Stomach smooth muscle (tissue), 2 donors: Measurements from ENCODE around the gene PPP2R2C.

Experiments used
- H3K27ac ChIP-seq: one replicate; pipeline ENCODE4 v1.7.0; 2013; ENCODE audit warnings: mild to moderate bottlenecking, low read length, inconsistent platforms
- H3K27me3 ChIP-seq, 2 donors: one replicate each; pipeline ENCODE4 v1.7.0; 2013; ENCODE audit warnings: low read length in 2 of 2; ENCODE audit not compliant: insufficient read depth in 2 of 2, control insufficient read depth in 1 of 2
- H3K36me3 ChIP-seq, 2 donors: one replicate each; pipeline ENCODE4 v1.7.0; 2013; ENCODE audit warnings: low read length in 2 of 2; ENCODE audit not compliant: control insufficient read depth in 2 of 2, insufficient read depth in 2 of 2
- H3K4me1 ChIP-seq: one replicate; pipeline ENCODE4 v1.7.0; 2013; ENCODE audit warnings: low read length; ENCODE audit not compliant: control insufficient read depth, insufficient read depth
- H3K4me3 ChIP-seq, 2 donors: one replicate each; pipeline ENCODE4 v1.7.0; 2013; ENCODE audit warnings: low read length in 2 of 2
- H3K9ac ChIP-seq, 2 donors: one replicate each; pipeline ENCODE4 v1.7.0; 2013; ENCODE audit warnings: low read length in 2 of 2, mild to moderate bottlenecking in 1 of 2
- H3K9me3 ChIP-seq, 2 donors: one replicate each; pipeline ENCODE4 v1.7.0; 2013; ENCODE audit warnings: low read length in 2 of 2; ENCODE audit not compliant: control insufficient read depth in 2 of 2
- donor health status: healthy.
- donor health status: Pancreatic carcinoma.

PPP2R2C gene

GRCh38 chr4:6447672-6448171 is 24.7 kb downstream of the PPP2R2C start:
- no peaks in the 10 kb centered on the region for H3K9me3 ChIP-seq
- H3K27me3 ChIP-seq = peaks cover 14 to 25% of the 10 kb centered on the region in 2 donors
- H3K36me3 ChIP-seq = no peaks in the 10 kb centered on the region
- no peak overlapping the region for H3K27ac ChIP-seq
- H3K4me3 ChIP-seq = no peak overlapping the region
- peaks cover 2% of the 10 kb centered on the region for H3K4me1 ChIP-seq
- no peak overlapping the region for H3K9ac ChIP-seq

- Histone ChIP-seq H3K27me3 (peaks cover 12 to 21% of the 10 kb centered on the region in 2 donors), H3K9me3 (no peaks in the 10 kb centered on the region), H3K27ac (no peak overlapping the region), H3K36me3 (no peaks in the 10 kb centered on the region), H3K9ac (no peak overlapping the region), H3K4me1 (peaks cover 2% of the 10 kb centered on the region), H3K4me3 (no peak overlapping the region)
These were observed 25.6 kb downstream of the PPP2R2C start for GRCh38 chr4:6446538-6447451.

GRCh38 chr4:6446130-6446482 is 26.3 kb downstream of the PPP2R2C start:
- no peak overlapping the region for H3K4me3 ChIP-seq
- H3K9me3 ChIP-seq = no peaks in the 10 kb centered on the region
- peaks cover 12 to 21% of the 10 kb centered on the region in 2 donors for H3K27me3 ChIP-seq
- no peak overlapping the region for H3K9ac ChIP-seq
- no peaks in the 10 kb centered on the region for H3K36me3 ChIP-seq
- H3K4me1 ChIP-seq = peaks cover 2% of the 10 kb centered on the region
- no peak overlapping the region for H3K27ac ChIP-seq

GRCh38 chr4:6445403-6446129 is 26.8 kb downstream of the PPP2R2C start:
- H3K27ac ChIP-seq = no peak overlapping the region
- H3K9me3 ChIP-seq = no peaks in the 10 kb centered on the region
- peaks cover 2% of the 10 kb centered on the region for H3K4me1 ChIP-seq
- H3K9ac ChIP-seq = no peak overlapping the region
- peaks cover 12 to 21% of the 10 kb centered on the region in 2 donors for H3K27me3 ChIP-seq
- H3K36me3 ChIP-seq = no peaks in the 10 kb centered on the region
- no peak overlapping the region for H3K4me3 ChIP-seq

GRCh38 chr4:6444582-6444981 is 27.8 kb downstream of the PPP2R2C start:
- no peaks in the 10 kb centered on the region for H3K9me3 ChIP-seq
- H3K9ac ChIP-seq = no peak overlapping the region
- H3K4me3 ChIP-seq = no peak overlapping the region
- peaks cover 12 to 21% of the 10 kb centered on the region in 2 donors for H3K27me3 ChIP-seq
- H3K27ac ChIP-seq = no peak overlapping the region
- H3K4me1 ChIP-seq = peaks cover 2% of the 10 kb centered on the region
- H3K36me3 ChIP-seq = no peaks in the 10 kb centered on the region

GRCh38 chr4:6443035-6444023 is 29.1 kb downstream of the PPP2R2C start:
- no peak overlapping the region for H3K4me3 ChIP-seq
- H3K27me3 ChIP-seq = peaks cover 12 to 21% of the 10 kb centered on the region in 2 donors
- no peaks in the 10 kb centered on the region for H3K36me3 ChIP-seq
- no peak overlapping the region for H3K9ac ChIP-seq
- no peaks in the 10 kb centered on the region for H3K9me3 ChIP-seq
- peaks cover 2% of the 10 kb centered on the region for H3K4me1 ChIP-seq
- H3K27ac ChIP-seq = no peak overlapping the region

GRCh38 chr4:6442555-6442954 is 29.9 kb downstream of the PPP2R2C start:
- Histone ChIP-seq H3K27ac (no peak overlapping the region), H3K4me1 (peaks cover 2% of the 10 kb centered on the region)

GRCh38 chr4:6441758-6442157 is 30.7 kb downstream of the PPP2R2C start:
- H3K9ac ChIP-seq = no peak overlapping the region
- H3K36me3 ChIP-seq = no peaks in the 10 kb centered on the region
- no peaks in the 10 kb centered on the region for H3K4me1 ChIP-seq
- no peak overlapping the region for H3K4me3 ChIP-seq
- no peaks in the 10 kb centered on the region for H3K9me3 ChIP-seq
- no peak overlapping the region for H3K27ac ChIP-seq
- H3K27me3 ChIP-seq = peaks cover 4 to 17% of the 10 kb centered on the region in 2 donors

More at GRCh38 chr4:6442555-6442954, 29.9 kb downstream of the PPP2R2C start:
- H3K36me3 ChIP-seq = no peaks in the 10 kb centered on the region
- no peaks in the 10 kb centered on the region for H3K9me3 ChIP-seq
- no peak overlapping the region for H3K9ac ChIP-seq
- H3K27me3 ChIP-seq = peaks cover 10 to 21% of the 10 kb centered on the region in 2 donors
- H3K4me3 ChIP-seq = no peak overlapping the region

GRCh38 chr4:6441202-6441582 is 31.2 kb downstream of the PPP2R2C start:
- Histone ChIP-seq H3K27ac (no peak overlapping the region), H3K9me3 (no peaks in the 10 kb centered on the region), H3K9ac (no peak overlapping the region), H3K36me3 (no peaks in the 10 kb centered on the region), H3K27me3 (peaks cover 0 to 16% of the 10 kb centered on the region in 2 donors), H3K4me3 (no peak overlapping the region), H3K4me1 (no peaks in the 10 kb centered on the region)
